Esophagus muscularis mucosa (tissue), 3 donors: ENCODE measurements around the gene EPAS1.

ENCODE experiments used
- CTCF ChIP-seq, 3 experiments: fragments of 200-600 bp in 2 of 3; fragments of 450-650 bp in 1 of 3; sonication (generic) in 2 of 3; IDR thresholded peaks; one replicate each; pipeline ENCODE4 v1.5.1; 2017 to 2019; ENCODE audit warnings: antibody characterized with exemption in 3 of 3, mild to moderate bottlenecking in 2 of 3, moderate library complexity in 1 of 3
- POLR2A ChIP-seq: fragments of 450-650 bp; IDR thresholded peaks from one replicate; pipeline ENCODE4 v1.6.1; 2017; ENCODE audit warnings: antibody characterized with exemption, moderate library complexity, mild to moderate bottlenecking, low read depth
- POLR2AphosphoS5 ChIP-seq, 2 donors: sonication (generic); formaldehyde crosslinking; IDR thresholded peaks; one replicate each; pipeline ENCODE4 v1.6.1; 2017; ENCODE audit warnings: antibody characterized with exemption in 2 of 2

- TF ChIP-seq POLR2A (no peak), CTCF (IDR thresholded peaks at IDR 0.05) (no peak), POLR2AphosphoS5 (IDR thresholded peaks at IDR 0.05) (no peak)
Observed at GRCh38 chr2:46373238-46373637, 76.0 kb downstream of the EPAS1 start.
